AG04449 (cell line): Measurements from ENCODE around the gene RAE1.

ENCODE experiments used
- CTCF ChIA-PET: fragments of 350-600 bp; formaldehyde crosslinking; extraction: SDS; loops from one replicate; lab custom pipeline; 2021; ENCODE audit warnings: antibody characterized with exemption; lab: Yijun Ruan, JAX
- POLR2A ChIA-PET: fragments of 400-600, 350-600 bp; formaldehyde crosslinking; extraction: SDS; loops from one replicate; lab custom pipeline; 2020; ENCODE audit warnings: antibody characterized with exemption, inconsistent platforms; lab: Yijun Ruan, JAX
- DNase-seq: peaks from one replicate; pipeline ENCODE4 v3.0.0-alpha.2; 2010; ENCODE audit warnings: low read depth, low spot score
- H3K4me3 ChIP-seq: 2 replicates; pipeline ENCODE4 v1.5.1; 2011; ENCODE audit warnings: low read depth, mild to moderate bottlenecking, control low read depth, low read length
- TF ChIP-seq, protein P1 (sequence below): IDR thresholded peaks from one replicate; pipeline ENCODE4 v1.5.1; 2011; ENCODE audit warnings: mild to moderate bottlenecking, moderate library complexity, low read length, control low read depth, inconsistent platforms; ENCODE audit not compliant: insufficient read depth; ENCODE audit errors: missing control alignments

Gene RAE1

DNA sequence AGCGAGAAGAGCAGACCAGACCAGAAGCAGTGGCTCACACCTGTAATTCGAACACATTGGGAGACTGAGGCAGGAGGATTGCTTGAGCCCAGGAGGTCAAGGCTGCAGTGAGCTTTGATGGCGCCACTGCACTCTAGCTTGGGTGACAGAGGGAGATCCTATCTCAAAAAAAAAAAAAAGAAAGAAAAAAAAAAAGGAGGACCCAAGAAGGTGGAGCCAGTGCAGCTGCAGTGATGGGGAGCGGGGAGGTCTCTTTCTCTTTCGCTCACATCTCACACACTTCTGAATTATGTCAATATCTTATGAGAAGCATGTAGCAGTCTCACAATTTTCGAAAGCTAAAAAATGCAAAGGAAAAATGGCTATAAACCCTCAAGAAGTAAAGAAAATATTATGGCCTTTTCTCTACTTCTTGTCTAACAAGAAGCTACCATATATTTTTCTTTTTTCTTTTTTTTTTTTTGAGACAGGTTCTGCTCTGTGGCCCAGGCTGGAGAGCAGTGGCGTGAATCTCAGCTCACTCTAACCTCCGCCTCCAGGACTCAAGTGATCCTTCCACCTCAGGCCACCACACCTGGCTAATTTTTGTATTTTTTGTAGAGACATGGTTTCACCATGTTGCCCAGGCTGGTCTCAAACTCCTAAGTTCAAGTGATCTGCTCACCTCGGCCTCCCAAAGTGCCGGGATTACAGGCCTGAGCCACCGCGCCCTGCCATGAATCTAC, 25.3 kb upstream of the RAE1 start:
- TF ChIP-seq, protein P1, sequence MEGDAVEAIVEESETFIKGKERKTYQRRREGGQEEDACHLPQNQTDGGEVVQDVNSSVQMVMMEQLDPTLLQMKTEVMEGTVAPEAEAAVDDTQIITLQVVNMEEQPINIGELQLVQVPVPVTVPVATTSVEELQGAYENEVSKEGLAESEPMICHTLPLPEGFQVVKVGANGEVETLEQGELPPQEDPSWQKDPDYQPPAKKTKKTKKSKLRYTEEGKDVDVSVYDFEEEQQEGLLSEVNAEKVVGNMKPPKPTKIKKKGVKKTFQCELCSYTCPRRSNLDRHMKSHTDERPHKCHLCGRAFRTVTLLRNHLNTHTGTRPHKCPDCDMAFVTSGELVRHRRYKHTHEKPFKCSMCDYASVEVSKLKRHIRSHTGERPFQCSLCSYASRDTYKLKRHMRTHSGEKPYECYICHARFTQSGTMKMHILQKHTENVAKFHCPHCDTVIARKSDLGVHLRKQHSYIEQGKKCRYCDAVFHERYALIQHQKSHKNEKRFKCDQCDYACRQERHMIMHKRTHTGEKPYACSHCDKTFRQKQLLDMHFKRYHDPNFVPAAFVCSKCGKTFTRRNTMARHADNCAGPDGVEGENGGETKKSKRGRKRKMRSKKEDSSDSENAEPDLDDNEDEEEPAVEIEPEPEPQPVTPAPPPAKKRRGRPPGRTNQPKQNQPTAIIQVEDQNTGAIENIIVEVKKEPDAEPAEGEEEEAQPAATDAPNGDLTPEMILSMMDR = no peak
- ChIA-PET CTCF (no interaction called here), POLR2A (no interaction called here)
- H3K4me3 ChIP-seq = no peak overlapping the region
- no peak for DNase-seq

DNA sequence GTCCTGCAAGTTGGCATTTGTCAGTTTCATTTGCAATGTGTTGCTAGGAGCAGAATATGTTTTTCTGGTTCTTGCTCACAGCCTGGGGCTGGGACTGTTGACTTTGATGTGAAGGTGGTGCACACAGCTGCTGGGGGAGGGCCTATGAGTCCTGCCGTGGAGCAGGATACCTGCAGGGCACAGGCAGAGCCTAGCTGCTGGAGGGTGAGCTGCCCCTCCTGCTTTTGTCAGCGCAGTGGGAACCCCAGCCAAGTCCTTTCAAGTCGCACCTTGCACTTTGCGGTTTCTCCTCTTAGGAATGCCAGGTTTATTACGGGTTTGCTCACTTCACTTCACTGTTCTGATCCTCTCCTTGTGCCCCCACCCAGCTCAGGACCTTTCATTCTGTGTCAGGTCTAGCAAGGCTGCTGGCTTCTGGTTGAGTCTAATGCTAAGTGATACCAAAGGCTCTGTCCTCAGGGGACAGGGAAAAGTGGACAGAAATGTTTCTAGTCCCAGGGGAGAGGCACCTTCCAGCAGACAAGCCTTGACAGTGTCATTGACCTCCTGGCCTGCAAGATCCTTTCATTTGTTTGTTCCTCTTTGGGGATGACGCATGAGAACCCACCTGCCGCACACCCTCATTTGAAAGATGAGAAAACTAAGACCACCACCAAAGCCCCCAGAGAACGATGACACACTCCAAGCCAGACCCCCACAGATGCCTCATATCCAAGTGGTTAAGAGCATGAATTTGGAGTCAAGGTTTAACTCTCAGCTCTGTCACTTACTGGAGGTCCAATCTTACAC, 24.2 kb upstream of the RAE1 start:
- ChIA-PET POLR2A (no interaction called here), CTCF (interaction anchor here (1.6 kb wide), 1 partner anchor 20 kb away, joined by 5 read pairs; no protein-coding TSS in a partner anchor)
- no peak overlapping the region for H3K4me3 ChIP-seq
- TF ChIP-seq, protein P1 = no peak
- DNase-seq = no peak

DNA sequence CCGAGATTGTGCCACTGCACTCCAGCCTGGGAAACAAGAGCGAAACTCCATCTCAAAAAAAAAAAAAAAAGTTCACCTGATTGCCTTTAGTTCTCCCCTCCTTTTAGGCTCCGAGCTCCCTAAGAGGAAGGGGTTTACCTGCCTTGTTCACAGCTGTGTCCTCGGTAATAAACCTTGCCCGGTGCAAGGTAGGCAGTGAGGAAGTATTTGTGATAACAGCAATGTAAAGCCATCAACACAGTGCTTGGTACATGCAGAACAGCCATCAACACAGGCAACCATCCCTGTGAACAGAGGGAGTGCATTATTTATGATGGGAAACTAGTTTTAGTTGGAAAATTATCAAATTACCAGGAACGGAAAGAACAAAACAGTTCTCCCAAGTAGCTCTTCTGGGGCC, 23.2 kb upstream of the RAE1 start:
- no peak for DNase-seq
- H3K4me3 ChIP-seq = no peak overlapping the region
- ChIA-PET CTCF (interaction anchor here (1.6 kb wide), 1 partner anchor 19 kb away, joined by 5 read pairs; no protein-coding TSS in a partner anchor), POLR2A (no interaction called here)
- TF ChIP-seq, protein P1 = no peak

GRCh38 chr20:57329608-57330221, 21.3 kb upstream of the RAE1 start, which contains the start of gene SPO11:
Gene SPO11, plus strand, starts transcription at chr20:57329803. Its CDS starts 65 bp downstream, at chr20:57329868.
- DNase-seq = no peak
- ChIA-PET CTCF (interaction anchor here (0.6 to 1.4 kb wide), 3 partner anchors 10 to 17 kb away, joined by 3 to 6 read pairs (median 3); no protein-coding TSS in a partner anchor), POLR2A (no interaction called here)
- TF ChIP-seq, protein P1 = no peak
- H3K4me3 ChIP-seq = no peak within 1 kb of the TSS

- TF ChIP-seq, protein P1 = no peak
- no peak for DNase-seq
- ChIA-PET POLR2A (no interaction called here), CTCF (interaction anchor here (1.2 to 7.1 kb wide), 3 partner anchors 16 to 240 kb away, joined by 3 to 42 read pairs (median 33); no protein-coding TSS in a partner anchor)
- H3K4me3 ChIP-seq = no peak overlapping the region
These were observed 20.1 kb upstream of the RAE1 start for GRCh38 chr20:57330998-57331397.
